NCI-H748 treated with DMSO at 0.1 percent for 48 hours (cell line): ENCODE data around the gene AGER.
"Not testable (repeated sequence)": the region's sequence is repeated elsewhere in the genome, so short reads cannot be mapped to it uniquely, and the experiment has no call there.

Source experiments
- DNase-seq: peaks from one replicate; lab custom pipeline; 2025; lab: John Stamatoyannopoulos, UW

AGER gene

DNA sequence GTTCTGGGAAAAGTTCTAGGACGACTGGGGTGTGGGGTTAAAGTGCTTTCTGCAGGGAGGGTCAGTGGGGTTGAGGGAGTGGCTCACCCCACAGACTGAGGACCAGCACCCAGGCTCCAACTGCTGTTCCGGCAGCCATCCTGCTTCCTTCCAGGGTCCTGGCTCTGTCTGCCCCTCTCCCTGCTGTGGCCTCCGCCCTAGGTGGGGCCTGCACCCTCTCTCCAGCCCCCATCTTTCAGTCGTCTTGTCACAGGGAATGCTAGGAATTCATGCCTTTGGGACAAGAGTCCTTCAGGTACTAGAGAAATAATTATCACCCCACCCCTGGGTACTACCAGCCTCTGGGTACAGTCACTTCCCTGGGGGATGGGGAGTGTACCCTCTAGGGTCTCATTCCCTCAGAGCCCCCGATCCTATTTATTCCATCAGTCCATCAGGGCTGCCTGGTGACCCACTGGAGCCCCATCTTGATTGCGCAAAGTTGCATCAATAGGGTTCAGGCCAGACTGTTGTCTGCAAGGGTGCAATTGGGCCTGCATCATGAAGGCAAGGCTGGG lies at the start of gene AGER:
TSS of gene AGER (minus strand) at position 170 of the 557 bp plus-strand sequence. CDS start at position 139, 31 bp downstream.
- DNase-seq, result no peak

DNA sequence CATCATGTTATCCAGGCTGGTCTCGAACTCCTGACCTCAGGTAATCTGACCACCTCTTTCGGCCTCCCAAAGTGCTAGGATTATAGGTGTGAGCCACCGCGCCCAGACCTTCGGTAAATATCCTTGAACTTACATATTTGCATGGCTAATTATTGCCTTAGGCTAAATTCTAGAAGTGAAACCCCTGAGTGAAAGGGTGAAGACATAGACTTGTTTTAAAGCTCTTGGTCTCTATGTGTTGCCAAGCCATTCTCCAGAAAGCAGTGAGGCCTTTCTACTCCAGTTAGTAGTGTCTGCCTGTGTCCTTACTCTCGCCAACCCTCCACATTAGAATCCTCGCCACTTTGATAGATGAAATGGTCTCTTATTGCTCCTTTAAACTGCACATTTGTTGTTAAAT lies 42.4 kb upstream of the AGER start:
- no peak for DNase-seq

DNA sequence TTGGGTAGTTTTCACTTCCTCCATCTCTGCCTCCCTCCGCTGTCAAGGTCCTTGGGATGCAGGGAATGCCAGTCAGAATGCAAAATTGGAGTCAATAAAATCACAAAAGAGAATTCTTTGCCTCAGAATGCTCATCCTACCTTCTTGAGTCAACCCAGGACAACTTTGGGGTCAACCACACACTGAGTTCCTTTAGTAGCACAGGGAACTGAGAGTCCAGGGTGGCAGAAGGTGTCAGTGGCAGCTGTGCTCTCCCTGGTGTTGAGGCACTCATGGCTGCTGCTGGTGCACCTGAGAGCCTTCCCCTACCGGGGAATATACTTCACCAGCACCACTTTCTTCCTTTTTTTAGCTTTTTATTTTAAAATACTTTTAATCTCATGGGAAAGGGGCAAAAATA lies 40.6 kb upstream of the AGER start:
- no peak for DNase-seq

DNA sequence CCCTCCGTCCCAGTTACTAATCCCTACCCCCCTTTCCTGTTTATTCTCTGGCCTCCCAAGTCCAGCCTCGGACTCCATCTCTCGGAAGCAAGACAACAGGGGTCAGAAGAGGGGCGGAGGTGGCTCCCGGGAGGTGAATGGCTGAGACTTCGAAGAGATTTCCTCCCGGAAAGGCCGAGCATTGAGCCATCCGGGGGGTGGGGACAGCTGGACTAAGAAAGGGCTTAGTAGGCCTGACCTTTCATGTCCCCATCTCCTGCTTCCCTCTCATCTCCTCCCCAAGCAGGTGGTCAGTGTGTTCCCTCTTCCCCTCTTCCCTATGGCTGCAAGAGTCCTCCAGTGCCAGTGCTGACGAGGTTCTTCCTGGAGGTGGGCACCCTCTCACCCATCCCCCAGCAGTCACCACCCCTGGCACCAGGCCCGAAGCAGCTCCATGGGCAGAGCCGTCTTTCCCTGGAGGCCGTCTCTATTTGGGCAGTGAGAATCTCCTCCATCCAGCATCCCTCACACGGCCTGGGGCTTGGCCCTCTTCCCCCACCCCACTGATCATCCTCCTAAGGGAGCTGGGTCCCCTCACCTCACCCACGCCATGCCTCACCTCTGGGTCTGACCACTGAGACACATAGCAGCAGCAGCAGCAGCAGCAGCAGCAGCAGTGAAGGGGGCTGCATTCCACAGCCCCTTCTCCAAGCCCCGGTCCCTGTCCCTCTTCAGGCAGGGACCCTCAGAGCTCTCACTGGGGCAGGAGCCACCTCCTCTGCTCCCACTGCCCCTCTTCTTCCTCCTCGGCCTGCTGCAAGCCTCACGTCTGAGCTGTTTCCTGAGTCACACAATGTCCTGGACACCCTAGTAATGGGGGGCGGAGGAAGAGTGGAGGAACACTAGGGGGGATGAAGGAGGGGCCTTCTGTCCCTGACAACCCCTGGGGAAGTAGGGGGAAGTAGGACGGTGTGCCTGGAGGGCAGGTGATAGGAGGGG lies 39.5 kb upstream of the AGER start, which contains the start of gene NOTCH4:
TSS of gene NOTCH4 (minus strand) at position 810 of the 978 bp plus-strand sequence. CDS start at position 671, 139 bp downstream.
- DNase-seq, result no peak

DNA sequence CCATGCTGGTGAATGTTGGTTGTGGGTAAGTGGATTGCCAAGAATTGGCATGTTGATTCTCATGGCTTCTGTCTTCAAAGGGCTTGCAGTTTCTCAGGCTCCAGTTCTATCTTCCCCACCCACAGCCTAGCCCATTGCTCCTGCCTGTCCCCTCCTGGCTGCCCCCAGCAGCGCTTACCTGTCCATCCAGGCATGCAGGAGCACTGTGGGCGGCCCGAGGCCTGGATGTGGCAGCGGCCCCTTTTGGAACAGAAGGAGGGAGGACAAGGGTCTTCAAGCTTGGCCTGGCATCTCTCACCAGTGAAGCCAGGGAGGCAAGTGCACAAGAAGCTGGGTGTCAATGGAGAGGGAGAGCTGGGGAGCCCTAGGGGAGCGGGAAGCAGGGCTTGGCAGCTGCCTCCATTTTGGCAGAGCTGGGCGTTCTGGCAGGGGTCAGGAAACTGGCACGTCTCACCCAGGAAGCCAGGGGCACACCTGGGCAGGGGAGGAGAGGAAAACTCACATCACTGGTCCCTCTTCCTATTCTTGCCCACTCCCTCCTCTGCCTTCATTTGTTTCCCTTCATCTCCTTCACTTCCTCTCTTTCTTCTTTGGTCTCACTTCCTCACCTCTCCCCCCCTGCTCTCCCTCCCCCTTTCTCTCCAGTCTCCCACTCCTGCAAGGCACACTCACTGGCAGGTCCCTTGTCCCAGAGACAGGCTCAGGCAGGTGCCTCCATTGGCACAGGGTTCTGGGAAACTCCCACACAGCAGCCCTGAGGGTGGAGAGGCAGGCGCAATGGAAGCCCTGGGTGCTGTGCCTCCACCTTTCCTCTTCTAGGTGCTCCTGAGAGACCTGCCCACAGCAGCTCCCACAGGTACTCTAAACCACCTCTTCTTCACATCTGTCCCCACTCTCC lies 38.5 kb upstream of the AGER start:
- no peak for DNase-seq

DNA sequence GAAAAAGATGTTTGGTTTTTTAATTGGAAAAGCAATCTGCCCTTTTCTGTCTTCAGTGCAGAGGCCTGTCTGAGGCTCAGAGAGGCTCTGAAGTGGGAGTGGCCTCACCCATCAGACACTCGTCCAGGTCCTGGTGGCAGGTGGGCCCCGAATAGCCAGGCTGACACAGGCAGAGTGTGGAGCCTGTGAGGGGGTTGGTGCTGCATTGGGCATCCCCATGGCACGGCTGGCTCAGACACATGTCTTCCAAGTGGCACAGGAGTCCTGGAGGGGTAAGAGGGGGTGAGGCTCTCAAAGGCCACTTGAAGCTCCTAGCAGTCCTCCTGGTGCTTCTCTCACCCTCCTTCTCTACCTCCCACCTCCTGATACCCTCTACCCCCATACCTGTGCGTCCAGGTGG lies 36.0 kb upstream of the AGER start:
- DNase-seq, result no peak

DNA sequence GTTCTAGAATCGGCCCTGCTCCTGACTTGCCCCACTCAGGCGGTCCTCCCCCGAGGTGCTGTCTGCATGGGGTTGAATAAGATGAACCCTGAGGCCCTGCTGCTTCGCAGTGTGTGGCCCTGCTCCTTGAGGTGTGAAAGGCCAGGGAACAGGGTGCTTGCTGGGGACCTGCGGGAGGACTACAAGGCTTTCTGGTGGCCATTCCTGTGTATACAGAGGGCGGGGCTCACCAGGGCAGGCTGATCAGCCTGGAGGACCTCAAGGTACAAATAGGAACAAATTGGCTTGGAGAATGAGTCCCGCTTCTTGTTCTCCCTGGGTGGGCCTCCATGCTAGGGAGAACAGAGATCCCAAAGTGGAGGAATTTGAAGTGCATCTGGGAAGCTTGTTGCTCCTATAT lies 34.1 kb upstream of the AGER start:
- DNase-seq, result no peak

DNA sequence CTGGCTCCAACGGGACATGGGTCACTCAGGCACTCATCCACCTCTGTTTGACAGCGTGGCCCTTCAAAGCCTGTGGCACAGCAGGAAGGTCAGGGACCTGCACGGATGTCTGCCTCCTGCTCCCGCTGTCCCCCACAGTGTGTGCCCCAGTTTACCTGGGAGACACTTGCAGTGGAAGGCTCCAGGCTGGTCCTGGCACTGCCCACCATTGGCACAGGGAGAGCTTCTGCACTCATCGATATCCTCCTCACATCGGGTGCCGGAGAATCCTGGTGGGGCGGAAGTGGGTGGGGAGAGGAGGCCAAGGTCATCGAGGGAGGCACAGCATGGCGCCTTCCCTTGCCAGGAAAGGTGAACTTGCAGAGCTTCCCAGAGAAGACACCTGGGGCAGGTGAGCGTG lies 32.9 kb upstream of the AGER start:
- no peak for DNase-seq

DNA sequence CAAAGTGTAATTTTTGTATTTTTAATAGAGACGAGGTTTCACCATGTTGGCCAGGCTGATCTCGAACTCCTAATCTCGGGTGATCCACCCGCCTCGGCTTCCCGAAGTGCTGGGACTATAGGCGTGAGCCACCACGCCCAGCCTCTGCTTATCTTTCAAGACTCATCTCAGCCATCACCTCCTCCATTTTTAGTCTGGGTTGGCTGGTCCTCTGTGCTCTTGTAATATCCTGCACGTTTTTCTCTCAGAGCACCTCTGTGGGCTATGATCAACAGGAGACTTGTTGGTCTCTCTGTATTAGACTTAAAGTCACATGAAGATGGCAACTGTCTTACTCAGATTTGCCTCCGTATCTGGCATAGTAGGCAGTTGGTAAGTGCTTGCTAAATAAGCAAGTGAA lies 32.2 kb upstream of the AGER start:
- no peak for DNase-seq

DNA sequence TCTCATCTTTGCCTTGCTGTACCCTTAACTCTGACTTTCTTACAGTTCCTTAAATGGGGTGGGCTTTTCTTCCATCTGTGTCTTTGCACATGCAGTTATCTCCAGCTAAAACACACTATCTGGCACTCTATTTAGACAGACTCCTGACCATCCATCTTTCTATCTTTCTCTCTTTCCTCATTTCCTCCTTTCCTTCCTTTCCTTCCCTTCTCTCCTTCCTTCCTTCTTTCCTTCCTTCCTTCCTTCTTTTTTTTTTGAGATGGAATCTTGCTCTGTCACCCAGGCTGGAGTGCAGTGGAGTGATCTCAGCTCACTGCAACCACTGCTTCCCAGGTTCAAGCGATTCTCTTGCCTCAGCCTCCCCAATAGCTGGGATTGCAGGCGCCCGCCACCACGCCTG lies 31.6 kb upstream of the AGER start:
- DNase-seq, result no peak

DNA sequence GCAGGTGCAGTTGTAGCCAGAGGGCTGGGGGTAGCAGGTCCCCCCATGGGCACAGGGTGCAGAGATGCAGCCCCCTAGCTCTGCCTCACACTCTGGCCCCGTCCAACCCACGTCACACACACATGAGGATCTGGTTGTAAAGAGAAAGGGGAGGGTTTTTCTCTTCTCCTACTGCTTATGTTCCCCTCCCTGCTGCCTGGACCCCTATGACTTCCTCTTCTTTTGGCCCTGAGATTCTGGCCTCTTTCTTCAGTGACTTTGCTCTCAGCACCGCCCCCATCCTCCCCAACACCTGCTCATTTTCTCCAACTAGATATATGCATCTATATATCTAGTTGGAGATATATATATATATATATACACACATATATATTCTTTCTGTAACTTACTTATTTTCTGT lies 30.1 kb upstream of the AGER start:
- no peak for DNase-seq

DNA sequence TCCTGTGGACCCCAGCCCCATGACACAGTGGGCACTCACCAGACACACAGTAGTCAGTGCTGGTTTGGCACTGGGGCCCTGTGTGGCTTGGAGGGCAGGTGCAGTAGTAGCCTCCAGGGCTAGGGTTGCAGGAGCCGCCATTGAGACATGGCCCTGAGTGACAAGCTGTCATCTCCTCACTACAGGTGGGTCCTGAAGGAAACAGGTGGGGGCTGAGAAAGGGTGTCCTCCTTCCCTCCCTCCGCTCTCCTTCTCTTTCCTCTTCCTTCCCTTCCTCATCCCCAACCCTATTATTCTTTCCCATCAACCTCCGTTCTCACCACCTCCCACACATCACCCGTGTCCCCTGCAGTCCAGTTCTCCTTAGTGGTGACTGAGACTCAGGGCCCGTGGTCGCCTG lies 29.6 kb upstream of the AGER start:
- no peak for DNase-seq

DNA sequence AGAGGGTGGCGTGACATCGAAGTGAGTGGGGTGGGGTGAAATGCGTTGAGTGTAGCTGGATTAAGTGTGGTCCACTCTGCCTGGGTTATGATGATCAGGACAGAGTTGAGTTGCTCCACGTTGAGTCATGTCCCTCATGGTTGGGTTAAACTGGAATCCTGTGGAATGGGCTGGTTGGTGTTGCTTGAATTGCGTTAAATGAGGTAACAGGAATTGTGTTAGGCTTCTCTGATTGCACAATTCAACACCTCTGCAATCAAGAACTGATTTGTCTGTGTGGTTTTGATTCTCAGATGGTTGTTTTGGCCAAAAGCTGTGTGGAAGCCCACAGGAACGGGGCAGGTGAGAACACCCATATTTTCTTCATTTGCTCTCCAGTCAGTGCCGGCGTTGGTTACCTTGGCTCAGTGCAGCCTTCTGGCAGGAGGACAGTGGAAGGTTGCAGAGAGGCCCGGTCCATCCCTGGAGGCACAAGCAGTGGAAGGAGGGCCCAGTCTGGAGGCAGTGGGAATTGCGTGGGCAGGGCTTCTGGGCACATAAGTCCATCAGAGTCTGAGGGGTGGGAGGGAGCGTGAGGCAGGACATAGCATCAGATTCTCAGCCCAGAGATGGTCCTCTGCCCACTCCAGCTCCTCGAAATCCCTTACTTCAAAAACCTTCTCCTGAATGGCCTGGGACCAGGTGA lies 28.2 kb upstream of the AGER start:
- no peak for DNase-seq

DNA sequence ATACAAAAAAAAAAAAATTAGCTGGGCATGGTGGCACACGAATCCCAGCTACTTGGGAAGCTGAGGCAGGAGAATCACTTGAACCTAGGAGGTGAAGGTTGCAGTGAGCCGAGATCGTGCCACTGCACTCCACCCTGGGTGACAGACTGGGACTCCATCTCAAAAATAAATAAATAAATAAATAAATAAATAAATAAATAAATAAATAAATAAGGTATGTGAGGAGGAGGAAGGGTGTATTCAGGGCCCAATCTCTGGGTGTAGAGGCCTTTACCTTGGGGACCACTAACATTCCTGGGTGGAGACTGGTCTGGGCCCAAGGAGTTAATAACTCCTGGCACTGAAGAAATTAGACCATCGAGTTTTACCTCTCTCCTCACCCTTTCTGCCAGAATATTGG lies 27.4 kb upstream of the AGER start:
- DNase-seq, result not testable (repeated sequence)

DNA sequence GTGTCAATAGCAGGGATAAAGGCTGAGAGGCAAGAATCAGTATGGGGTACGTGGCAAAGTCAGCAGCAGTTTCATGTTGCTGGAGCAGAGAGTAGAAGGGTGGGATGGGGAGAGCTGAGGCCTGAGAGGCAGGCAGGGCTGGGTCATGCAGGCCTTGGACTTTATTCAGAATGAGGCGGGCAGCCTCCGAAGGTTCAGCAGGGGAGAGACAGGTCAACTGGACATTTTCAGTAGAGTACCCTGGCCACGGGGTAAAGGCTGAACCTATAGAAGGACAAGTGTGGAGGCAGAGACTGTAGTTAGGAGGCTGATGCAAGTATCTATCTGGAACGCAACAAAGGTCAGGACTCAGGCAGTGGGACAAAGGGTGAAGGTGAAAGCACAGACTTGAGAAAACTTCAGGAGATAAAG lies 26.1 kb upstream of the AGER start:
- DNase-seq, result no peak

DNA sequence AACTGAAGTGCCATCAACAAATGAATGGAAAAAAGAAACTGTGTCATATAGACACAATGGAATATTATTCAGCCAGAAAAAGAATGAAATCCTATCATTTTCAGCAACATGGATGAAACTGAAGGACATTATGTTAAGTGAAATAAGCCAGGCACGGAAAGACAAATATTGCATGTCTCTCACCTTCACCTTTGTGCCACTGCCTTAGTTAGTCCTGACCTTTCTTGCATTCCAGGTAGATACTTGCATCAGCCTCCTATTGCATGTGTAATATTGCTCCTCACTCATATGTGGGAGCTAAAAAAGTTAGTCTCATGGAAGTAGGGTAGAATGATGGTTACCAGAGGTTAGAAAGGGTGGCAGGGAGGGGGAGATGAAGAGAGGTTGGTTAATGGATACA lies 24.9 kb upstream of the AGER start:
- no peak for DNase-seq

DNA sequence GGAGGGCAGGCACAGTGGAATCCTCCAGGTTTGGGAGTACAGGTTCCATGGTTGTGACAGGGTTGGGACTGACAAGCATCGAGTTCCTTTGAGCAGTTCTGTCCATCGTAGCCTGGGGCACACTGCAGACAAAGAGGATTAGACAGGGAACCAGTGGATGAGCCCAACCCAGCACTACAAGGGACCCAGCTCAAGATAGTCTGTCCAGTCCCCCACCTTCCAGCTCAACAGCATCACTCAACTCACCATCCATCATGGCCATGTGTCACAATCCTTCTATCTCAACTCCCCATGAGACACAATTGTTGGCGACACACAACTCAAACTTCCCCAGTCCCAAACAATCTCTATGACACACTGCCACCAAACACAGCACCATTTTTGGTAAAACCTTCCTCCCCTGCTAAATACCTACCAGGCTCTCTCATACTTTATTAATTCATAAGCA lies 20.2 kb upstream of the AGER start:
- DNase-seq, result no peak

DNA sequence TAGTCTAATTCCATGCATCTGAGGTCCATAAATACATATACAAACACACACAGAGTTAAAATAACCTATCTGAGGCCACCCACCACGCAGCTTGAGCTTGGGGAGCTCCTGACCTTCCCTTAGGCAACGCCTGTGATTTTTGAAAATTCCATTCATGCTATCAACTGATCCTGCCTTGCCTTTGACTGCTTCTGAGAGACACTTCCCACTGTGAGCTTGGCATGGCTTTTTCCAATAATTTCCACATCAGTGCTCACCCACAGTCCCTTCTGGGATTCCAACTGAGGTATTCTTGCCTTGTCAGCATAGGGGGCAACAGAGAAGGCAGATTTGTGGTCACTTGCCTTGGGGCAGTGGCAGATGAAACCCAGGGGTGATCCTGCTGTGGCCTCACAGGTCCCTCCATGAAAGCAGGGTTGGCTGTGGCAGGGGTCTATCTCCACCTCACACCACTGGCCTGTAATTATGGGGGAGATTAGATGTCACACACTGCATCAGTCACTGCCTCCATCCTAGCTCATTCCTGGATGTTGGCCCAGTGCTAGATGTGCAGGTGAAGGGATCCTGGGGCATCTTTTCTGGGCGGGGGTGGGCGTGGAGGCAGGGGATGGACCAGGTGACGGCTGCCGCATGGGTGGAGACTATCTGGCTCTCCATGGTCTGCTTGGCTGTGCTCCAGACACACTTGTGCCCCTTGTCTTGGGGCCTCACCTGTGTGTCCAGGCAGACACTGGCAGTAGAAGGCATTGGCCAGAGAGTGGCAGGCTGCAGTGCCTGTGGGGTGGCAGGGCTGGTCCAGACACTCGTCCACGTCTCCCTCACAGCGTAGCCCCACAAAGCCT lies 19.6 kb upstream of the AGER start:
- no peak for DNase-seq

DNA sequence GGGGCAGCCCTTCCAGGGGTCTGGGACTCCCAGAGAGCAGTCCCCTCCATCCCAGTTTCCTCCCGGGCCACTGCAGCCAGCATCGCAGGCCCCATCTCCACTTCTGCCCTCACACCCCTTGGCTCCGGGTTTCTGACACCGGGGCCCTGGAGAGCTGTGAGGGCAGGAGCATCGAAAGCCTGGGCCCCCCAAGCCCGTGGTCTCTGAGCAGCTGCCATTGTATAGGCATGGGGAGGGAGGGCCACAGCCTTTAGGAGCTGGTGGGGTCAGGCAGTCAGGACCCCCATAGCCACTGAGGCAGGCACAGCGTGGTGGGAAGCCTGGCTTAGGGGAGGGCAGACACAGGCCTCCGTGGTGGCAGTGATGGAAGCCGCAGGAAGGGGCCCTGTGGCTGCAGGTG lies 18.1 kb upstream of the AGER start:
- no peak for DNase-seq

DNA sequence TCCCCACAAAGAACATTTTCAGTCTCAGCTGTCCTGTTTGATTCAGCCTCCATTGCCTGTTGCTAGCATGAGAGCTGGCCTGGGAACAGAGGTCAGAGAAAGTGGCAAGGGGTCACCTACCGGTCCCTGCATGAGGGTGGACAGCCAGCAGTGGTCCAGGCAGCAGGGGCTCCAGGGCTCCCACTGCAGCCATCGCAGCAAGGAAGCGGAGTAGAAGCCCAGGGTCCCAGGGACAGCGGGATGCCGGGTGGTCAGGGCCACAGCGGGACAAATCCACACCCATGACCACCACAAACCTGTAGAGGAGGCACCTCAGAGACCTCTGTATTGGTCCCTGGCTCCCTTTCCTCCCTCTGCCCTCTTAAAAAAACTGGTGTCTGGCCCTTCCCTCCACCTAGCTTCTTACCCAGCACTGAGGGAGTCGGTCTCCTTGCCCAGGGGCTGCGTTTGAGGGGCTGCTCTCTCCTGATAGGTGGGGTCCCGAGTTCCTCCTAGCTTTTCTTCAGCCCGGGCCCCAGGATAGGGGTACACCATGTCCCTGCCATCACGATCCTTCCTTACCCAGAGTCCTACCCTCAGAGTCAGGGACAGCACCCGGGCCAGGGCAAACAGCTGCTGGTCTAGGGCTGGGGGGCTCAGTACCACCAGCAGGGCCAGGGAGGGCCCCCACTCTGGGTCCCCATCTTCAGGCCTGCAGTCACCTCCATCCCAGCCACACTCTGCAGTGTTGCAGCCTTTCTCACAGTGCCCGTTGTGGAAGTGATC lies 16.8 kb upstream of the AGER start:
- DNase-seq, result no peak
